ENCODE results near the gene FBXW5.

Gene FBXW5

GRCh38 chr9:136947028-136947891, 2.7 kb upstream of the FBXW5 start:
- DNase-seq = no peak

- DNase-seq = no peak
These were observed 1.9 kb upstream of the FBXW5 start for GRCh38 chr9:136946228-136947027.

GRCh38 chr9:136945333-136946227, 1.0 kb upstream of the FBXW5 start:
- no peak for DNase-seq

GRCh38 chr9:136944212-136944518, 373 bp downstream of the FBXW5 start:
- no peak for DNase-seq

GRCh38 chr9:136943291-136944211, 987 bp downstream of the FBXW5 start:
- DNase-seq = no peak

- DNase-seq = no peak
These were observed 1.7 kb downstream of the FBXW5 start for GRCh38 chr9:136942881-136943230.

GRCh38 chr9:136942112-136942880, 2.2 kb downstream of the FBXW5 start:
- no peak for DNase-seq

- DNase-seq = no peak
These were observed 3.1 kb downstream of the FBXW5 start for GRCh38 chr9:136941231-136942111.

GRCh38 chr9:136940526-136941230, 3.9 kb downstream of the FBXW5 start:
- no peak for DNase-seq

- DNase-seq = no peak
These were observed 4.5 kb downstream of the FBXW5 start for GRCh38 chr9:136939996-136940525.

- DNase-seq = no peak
These were observed 5.0 kb downstream of the FBXW5 start for GRCh38 chr9:136939431-136939995.

- no peak for DNase-seq
These were observed 7.1 kb downstream of the FBXW5 start for GRCh38 chr9:136937186-136938001.

- no peak for DNase-seq
These were observed 7.8 kb downstream of the FBXW5 start for GRCh38 chr9:136936645-136937170.

GRCh38 chr9:136935651-136936050, 8.9 kb downstream of the FBXW5 start:
- DNase-seq = no peak

GRCh38 chr9:136934277-136934676, 10.3 kb downstream of the FBXW5 start:
- DNase-seq = no peak

- DNase-seq = no peak
These were observed 12.9 kb downstream of the FBXW5 start for GRCh38 chr9:136931611-136932130.

- no peak for DNase-seq
These were observed 14.5 kb downstream of the FBXW5 start for GRCh38 chr9:136930014-136930413.

- no peak for DNase-seq
These were observed 15.9 kb downstream of the FBXW5 start for GRCh38 chr9:136928591-136928990.

All from NCI-H524 treated with DMSO at 0.1 percent for 48 hours (cell line).